Esophagus squamous epithelium (tissue), 4 donors: Measurements from ENCODE around the gene HELT.

Experiments
- POLR2A ChIP-seq, 4 donors: fragments of 450-650 bp; IDR thresholded peaks; one replicate each; pipeline ENCODE4 v1.6.1; 2017; ENCODE audit warnings: antibody characterized with exemption in 4 of 4, mild to moderate bottlenecking in 4 of 4, moderate library complexity in 3 of 4
- TF ChIP-seq, protein P1 (sequence below), 6 experiments: fragments of 450-650 bp in 4 of 6; fragments of 200-600 bp in 2 of 6; sonication (generic) in 2 of 6; IDR thresholded peaks; one replicate each; pipeline ENCODE4 v1.5.1; 2016 to 2019; ENCODE audit warnings: antibody characterized with exemption in 6 of 6, mild to moderate bottlenecking in 4 of 6, moderate library complexity in 4 of 6

GRCh38 chr4:185013417-185014125, 4.7 kb upstream of the HELT start:
- TF ChIP-seq, protein P1, sequence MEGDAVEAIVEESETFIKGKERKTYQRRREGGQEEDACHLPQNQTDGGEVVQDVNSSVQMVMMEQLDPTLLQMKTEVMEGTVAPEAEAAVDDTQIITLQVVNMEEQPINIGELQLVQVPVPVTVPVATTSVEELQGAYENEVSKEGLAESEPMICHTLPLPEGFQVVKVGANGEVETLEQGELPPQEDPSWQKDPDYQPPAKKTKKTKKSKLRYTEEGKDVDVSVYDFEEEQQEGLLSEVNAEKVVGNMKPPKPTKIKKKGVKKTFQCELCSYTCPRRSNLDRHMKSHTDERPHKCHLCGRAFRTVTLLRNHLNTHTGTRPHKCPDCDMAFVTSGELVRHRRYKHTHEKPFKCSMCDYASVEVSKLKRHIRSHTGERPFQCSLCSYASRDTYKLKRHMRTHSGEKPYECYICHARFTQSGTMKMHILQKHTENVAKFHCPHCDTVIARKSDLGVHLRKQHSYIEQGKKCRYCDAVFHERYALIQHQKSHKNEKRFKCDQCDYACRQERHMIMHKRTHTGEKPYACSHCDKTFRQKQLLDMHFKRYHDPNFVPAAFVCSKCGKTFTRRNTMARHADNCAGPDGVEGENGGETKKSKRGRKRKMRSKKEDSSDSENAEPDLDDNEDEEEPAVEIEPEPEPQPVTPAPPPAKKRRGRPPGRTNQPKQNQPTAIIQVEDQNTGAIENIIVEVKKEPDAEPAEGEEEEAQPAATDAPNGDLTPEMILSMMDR (IDR thresholded peaks at IDR 0.05): no peak
- no peak for TF ChIP-seq POLR2A (IDR thresholded peaks at IDR 0.05)
